Activated CD4-positive, alpha-beta T cell treated with anti-CD3 and anti-CD28 coated beads for 36 hours (primary cell): Measurements from ENCODE around the gene EGFL7. TPM values are rescaled to one million over a fixed set of nuclear protein-coding genes. Genes with fewer than 3 reads are reported as not detected.

Experiments
- ATAC-seq: fragments of 200-7000 bp; cut with Tn5 transposase; one replicate; pipeline ENCODE4 v1.10.0; 2021; ENCODE audit warnings: mild to moderate bottlenecking, moderate library complexity
- CTCF ChIA-PET: fragments of 350-600 bp; sonication (Branson Sonifier 250); formaldehyde crosslinking; loops from one replicate; lab custom pipeline; 2021; ENCODE audit warnings: antibody characterized with exemption; lab: Charles Lee
- POLR2A ChIA-PET: fragments of 350-600 bp; sonication (Branson Sonifier 250); formaldehyde crosslinking; loops from one replicate; lab custom pipeline; 2021; ENCODE audit warnings: antibody characterized with exemption, inconsistent platforms; lab: Charles Lee
- DNase-seq: peaks from one replicate; pipeline ENCODE4 v3.0.0-alpha.2; 2020
- H3K27ac Mint-ChIP-seq: one replicate; pipeline ENCODE4 v1.8.0; 2021; ENCODE audit warnings: mixed read lengths
- H3K27me3 Mint-ChIP-seq: one replicate; pipeline ENCODE4 v1.8.0; 2021; ENCODE audit warnings: mixed read lengths
- H3K36me3 Mint-ChIP-seq: one replicate; pipeline ENCODE4 v1.8.0; 2021; ENCODE audit warnings: low read depth, mixed read lengths
- H3K4me1 Mint-ChIP-seq: one replicate; pipeline ENCODE4 v1.8.0; 2021; ENCODE audit warnings: mixed read lengths
- H3K4me3 Mint-ChIP-seq: one replicate; pipeline ENCODE4 v1.8.0; 2021; ENCODE audit warnings: mild to moderate bottlenecking, moderate library complexity, mixed read lengths
- H3K9me3 Mint-ChIP-seq: one replicate; pipeline ENCODE4 v1.8.0; 2021; ENCODE audit warnings: low read depth, mixed read lengths
- intact Hi-C, 2 experiments: fragments of 100-400 bp; cut with DNase I in 1 of 2; cut with micrococcal nuclease in 1 of 2; formaldehyde crosslinking; loops; one replicate each; pipeline versions ENCODE4 v1.14.2 to v1.15.1; 2022 to 2024; cut with DNase I, micrococcal nuclease
- total RNA-seq, 2 experiments: library from RNA; stranded (reverse); gene quantifications; one replicate each; pipeline ENCODE4 v1.2.3, GENCODE V29; 2021

EGFL7 gene
- total RNA-seq, 2 experiments from 2014 or later = 1.2 to 1.4 TPM

- ATAC-seq (no peak), DNase-seq (no peak)
- ChIA-PET CTCF (no interaction called here), POLR2A (interaction anchor here (0.7 kb wide), 1 partner anchor 881 kb away, joined by 3 read pairs; no protein-coding TSS in a partner anchor)
- Mint-ChIP-seq H3K27ac (no peak overlapping the region), H3K4me1 (no peaks in the 10 kb centered on the region), H3K9me3 (no peaks in the 10 kb centered on the region), H3K27me3 (no peaks in the 10 kb centered on the region), H3K36me3 (no peaks in the 10 kb centered on the region), H3K4me3 (no peak overlapping the region)
- intact Hi-C loops = no loop called here
Observed at GRCh38 chr9:136619742-136620440, 42.8 kb upstream of the EGFL7 start.

- no peak overlapping the region for H3K4me3 Mint-ChIP-seq
- ChIA-PET CTCF (no interaction called here), POLR2A (no interaction called here)
- intact Hi-C loops = no loop called here
- ATAC-seq = no peak
- DNase-seq = no peak
- no peaks in the 10 kb centered on the region for H3K27me3 Mint-ChIP-seq
- no peaks in the 10 kb centered on the region for H3K36me3 Mint-ChIP-seq
- H3K27ac Mint-ChIP-seq = no peak overlapping the region
- H3K9me3 Mint-ChIP-seq = no peaks in the 10 kb centered on the region
- H3K4me1 Mint-ChIP-seq = no peaks in the 10 kb centered on the region
Observed at GRCh38 chr9:136620441-136621018, 42.2 kb upstream of the EGFL7 start.

GRCh38 chr9:136621019-136621733 is 41.5 kb upstream of the EGFL7 start:
- DNase-seq (no peak), ATAC-seq (no peak)
- ChIA-PET CTCF (no interaction called here), POLR2A (no interaction called here)
- Mint-ChIP-seq H3K4me1 (no peaks in the 10 kb centered on the region), H3K4me3 (no peak overlapping the region), H3K36me3 (no peaks in the 10 kb centered on the region), H3K27ac (no peak overlapping the region), H3K9me3 (no peaks in the 10 kb centered on the region), H3K27me3 (no peaks in the 10 kb centered on the region)
- intact Hi-C loops = no loop called here

- POLR2A ChIA-PET = no interaction called here
- CTCF ChIA-PET = no interaction called here
Observed at GRCh38 chr9:136621734-136622093, 41.0 kb upstream of the EGFL7 start.

GRCh38 chr9:136622538-136622948 is 40.2 kb upstream of the EGFL7 start:
- intact Hi-C loops = no loop called here
- POLR2A ChIA-PET = no interaction called here
- no peaks in the 10 kb centered on the region for H3K27me3 Mint-ChIP-seq
- H3K36me3 Mint-ChIP-seq = no peaks in the 10 kb centered on the region
- no peak overlapping the region for H3K4me3 Mint-ChIP-seq
- no peaks in the 10 kb centered on the region for H3K4me1 Mint-ChIP-seq
- H3K9me3 Mint-ChIP-seq = no peaks in the 10 kb centered on the region
- CTCF ChIA-PET = no interaction called here
- no peak overlapping the region for H3K27ac Mint-ChIP-seq
- no peak for DNase-seq
- no peak for ATAC-seq

More at GRCh38 chr9:136621734-136622093, 41.0 kb upstream of the EGFL7 start:
- Mint-ChIP-seq H3K4me3 (no peak overlapping the region), H3K9me3 (no peaks in the 10 kb centered on the region), H3K27ac (no peak overlapping the region), H3K4me1 (no peaks in the 10 kb centered on the region), H3K36me3 (no peaks in the 10 kb centered on the region), H3K27me3 (no peaks in the 10 kb centered on the region)
- DNase-seq (no peak), ATAC-seq (no peak)
- intact Hi-C loops = no loop called here

GRCh38 chr9:136623016-136623841 is 39.5 kb upstream of the EGFL7 start:
- intact Hi-C loops = no loop called here
- no peaks in the 10 kb centered on the region for H3K36me3 Mint-ChIP-seq
- no peak for ATAC-seq
- ChIA-PET CTCF (interaction anchor here (0.7 to 7.7 kb wide), 2 partner anchors 134 to 137 kb away, joined by 3 to 61 read pairs; no protein-coding TSS in a partner anchor), POLR2A (no interaction called here)
- H3K9me3 Mint-ChIP-seq = no peaks in the 10 kb centered on the region
- no peaks in the 10 kb centered on the region for H3K4me1 Mint-ChIP-seq
- H3K27me3 Mint-ChIP-seq = no peaks in the 10 kb centered on the region
- no peak overlapping the region for H3K4me3 Mint-ChIP-seq
- DNase-seq = no peak
- no peak overlapping the region for H3K27ac Mint-ChIP-seq

- CTCF ChIA-PET = interaction anchor here (0.7 to 7.7 kb wide), 2 partner anchors 134 to 138 kb away, joined by 3 to 61 read pairs; no protein-coding TSS in a partner anchor
Observed at GRCh38 chr9:136623842-136624183, 38.9 kb upstream of the EGFL7 start.

GRCh38 chr9:136624184-136624951 is 38.3 kb upstream of the EGFL7 start:
- Mint-ChIP-seq H3K36me3 (no peaks in the 10 kb centered on the region), H3K27ac (no peak overlapping the region), H3K4me1 (no peaks in the 10 kb centered on the region), H3K4me3 (no peak overlapping the region), H3K27me3 (no peaks in the 10 kb centered on the region), H3K9me3 (no peaks in the 10 kb centered on the region)
- DNase-seq (no peak), ATAC-seq (no peak)
- intact Hi-C loops = no loop called here
- CTCF ChIA-PET = interaction anchor here (0.7 to 7.7 kb wide), 2 partner anchors 133 to 138 kb away, joined by 3 to 61 read pairs; no protein-coding TSS in a partner anchor
- POLR2A ChIA-PET = interaction anchor here (0.7 kb wide), 1 partner anchor 369 kb away, joined by 4 read pairs; no protein-coding TSS in a partner anchor

More at GRCh38 chr9:136623842-136624183, 38.9 kb upstream of the EGFL7 start:
- no peaks in the 10 kb centered on the region for H3K36me3 Mint-ChIP-seq
- H3K27me3 Mint-ChIP-seq = no peaks in the 10 kb centered on the region
- intact Hi-C loops = no loop called here
- H3K9me3 Mint-ChIP-seq = no peaks in the 10 kb centered on the region
- POLR2A ChIA-PET = no interaction called here
- no peaks in the 10 kb centered on the region for H3K4me1 Mint-ChIP-seq
- ATAC-seq (no peak), DNase-seq (no peak)
- no peak overlapping the region for H3K27ac Mint-ChIP-seq
- no peak overlapping the region for H3K4me3 Mint-ChIP-seq

GRCh38 chr9:136625101-136626065 is 37.3 kb upstream of the EGFL7 start:
- intact Hi-C loops = no loop called here
- no peaks in the 10 kb centered on the region for H3K9me3 Mint-ChIP-seq
- H3K27me3 Mint-ChIP-seq = no peaks in the 10 kb centered on the region
- no peak overlapping the region for H3K27ac Mint-ChIP-seq
- POLR2A ChIA-PET = interaction anchor here (0.6 to 0.7 kb wide), 3 partner anchors 247 to 368 kb away, joined by 3 to 4 read pairs (median 3); no protein-coding TSS in a partner anchor
- H3K4me3 Mint-ChIP-seq = no peak overlapping the region
- CTCF ChIA-PET = interaction anchor here (0.5 to 7.7 kb wide), 3 partner anchors 69 to 421 kb away, joined by 3 to 61 read pairs (median 3); partner anchors contain the start of gene NPDC1
- no peak for DNase-seq
- H3K4me1 Mint-ChIP-seq = no peaks in the 10 kb centered on the region
- no peak for ATAC-seq
- no peaks in the 10 kb centered on the region for H3K36me3 Mint-ChIP-seq
